ENCODE data around the gene BAIAP2.

The BAIAP2 gene

GRCh38 chr17:81115749-81116464, 81.0 kb downstream of the BAIAP2 start:
- DNase-seq: no peak

GRCh38 chr17:81116704-81117103, 81.8 kb downstream of the BAIAP2 start:
- DNase-seq: no peak

GRCh38 chr17:81117672-81118198, 82.8 kb downstream of the BAIAP2 start:
- DNase-seq: no peak

GRCh38 chr17:81118308-81119221, 83.6 kb downstream of the BAIAP2 start:
- no peak for DNase-seq

- DNase-seq: peak; percentile 80
Measured at GRCh38 chr17:81119223-81120148, 84.5 kb downstream of the BAIAP2 start.

GRCh38 chr17:81120149-81120484, 85.2 kb downstream of the BAIAP2 start:
- DNase-seq: peak; percentile 33

GRCh38 chr17:81120695-81121621, 86.0 kb downstream of the BAIAP2 start:
- DNase-seq: no peak

DNA sequence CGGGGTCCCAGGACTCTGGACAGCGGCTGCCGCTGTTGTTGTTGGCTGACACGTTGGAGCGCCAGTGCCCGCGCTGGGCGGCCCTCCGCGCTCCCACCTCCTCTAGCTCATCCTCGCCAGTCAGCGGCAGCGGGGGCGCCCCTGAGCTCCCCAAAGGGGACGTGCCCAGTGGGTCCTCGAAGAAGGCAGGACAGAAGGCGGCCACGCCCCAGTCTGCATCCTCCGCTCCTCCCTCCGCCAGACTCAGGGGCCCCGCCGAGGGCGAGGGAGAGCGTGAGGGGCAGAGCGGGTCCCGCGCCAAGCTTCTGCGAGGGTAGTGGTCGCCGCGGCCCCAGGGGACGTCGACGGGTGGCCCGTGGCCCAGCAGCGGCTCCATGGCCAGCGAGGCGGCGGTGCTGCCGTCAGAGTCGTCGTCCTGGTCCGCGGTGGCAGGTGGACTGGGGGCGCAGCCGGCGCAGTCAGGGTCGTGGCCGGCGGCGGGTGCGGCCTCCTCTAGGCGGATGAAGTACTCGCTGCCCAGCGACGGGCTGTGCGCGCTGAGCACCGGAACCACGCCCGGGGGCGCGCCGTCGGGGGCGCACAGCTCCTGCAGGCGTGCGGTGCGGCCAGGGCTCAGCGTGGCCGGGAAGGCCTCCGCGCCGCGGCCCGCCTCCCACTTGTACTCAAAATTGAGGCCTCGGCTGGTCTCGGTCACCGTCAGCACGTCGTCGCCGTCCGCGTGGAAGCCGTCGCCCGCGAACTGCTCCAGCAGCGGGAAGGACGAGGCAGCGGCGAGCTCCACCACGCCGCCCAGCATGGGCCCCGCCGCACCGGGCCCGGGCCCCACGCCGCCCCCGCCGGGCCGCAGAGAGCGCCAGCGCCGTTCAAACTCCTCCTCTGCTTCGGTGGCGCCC, 87.1 kb downstream of the BAIAP2 start:
- DNase-seq: no peak

DNA sequence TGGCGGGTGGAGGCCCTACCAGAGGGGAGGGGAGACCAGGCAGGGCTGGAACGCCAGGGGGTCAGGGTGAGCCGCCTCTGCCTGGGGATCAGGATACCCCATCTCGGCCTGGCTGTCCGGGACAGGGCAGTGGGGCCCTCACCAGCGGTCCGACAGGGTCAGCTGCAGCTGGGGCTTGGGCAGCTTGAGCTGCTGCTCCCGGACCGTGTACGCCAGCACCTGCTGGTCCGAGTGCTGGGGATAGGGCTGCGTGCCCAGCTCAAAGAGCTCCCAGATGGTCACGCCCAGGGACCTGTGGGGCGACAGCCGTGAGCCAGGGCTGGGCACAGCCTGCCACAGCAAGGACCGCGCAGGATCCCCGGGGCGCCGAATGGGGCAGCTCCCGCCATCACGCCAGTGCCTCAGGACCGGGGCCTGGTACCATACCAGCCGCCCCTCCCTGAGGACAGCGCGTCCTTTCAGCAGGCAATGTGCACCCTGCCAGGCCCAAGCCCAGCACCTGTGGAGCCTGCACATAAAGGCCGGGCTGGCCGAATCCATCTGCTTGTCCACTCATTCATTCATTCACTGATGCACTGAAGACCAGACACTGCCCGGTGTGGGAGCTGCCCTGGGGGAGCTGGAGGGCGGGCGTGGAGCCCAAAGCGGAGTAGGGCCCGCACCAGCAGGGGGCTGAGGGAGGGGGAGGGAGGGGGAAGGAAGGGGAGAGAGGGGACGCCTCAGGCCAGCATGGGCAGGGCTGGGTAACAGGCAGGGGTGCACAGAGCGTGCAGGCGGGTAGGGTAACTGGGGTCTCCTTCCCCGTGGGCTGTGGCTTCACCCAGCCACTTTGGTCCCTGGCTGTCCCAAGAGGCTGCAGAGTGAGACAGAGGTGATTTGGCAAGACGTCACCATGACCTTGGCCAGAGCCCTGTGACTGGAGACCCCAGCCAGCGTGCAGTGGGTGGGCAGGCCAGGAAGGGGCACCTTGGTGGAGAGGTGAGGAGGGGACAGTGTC, 88.4 kb downstream of the BAIAP2 start:
- no peak for DNase-seq

DNA sequence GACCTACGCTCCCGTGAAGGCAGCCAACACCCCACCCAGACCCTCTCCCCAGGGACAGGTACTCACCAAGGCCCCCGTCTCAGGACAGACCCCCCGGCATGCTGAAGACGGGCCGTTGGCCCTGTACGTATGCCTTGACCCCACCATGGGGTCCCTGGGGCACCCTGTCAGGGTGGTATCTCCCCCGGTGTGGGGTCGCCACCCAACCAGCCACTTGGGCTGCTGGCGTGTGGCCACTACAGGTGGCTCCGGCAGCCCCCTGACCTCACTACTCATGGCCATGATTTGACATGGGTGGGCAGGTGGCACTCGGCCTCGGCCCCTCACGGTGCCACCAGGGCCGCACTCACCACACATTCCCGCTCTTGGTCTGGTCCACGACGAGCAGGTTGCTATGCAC, 89.4 kb downstream of the BAIAP2 start:
- DNase-seq: no peak

DNA sequence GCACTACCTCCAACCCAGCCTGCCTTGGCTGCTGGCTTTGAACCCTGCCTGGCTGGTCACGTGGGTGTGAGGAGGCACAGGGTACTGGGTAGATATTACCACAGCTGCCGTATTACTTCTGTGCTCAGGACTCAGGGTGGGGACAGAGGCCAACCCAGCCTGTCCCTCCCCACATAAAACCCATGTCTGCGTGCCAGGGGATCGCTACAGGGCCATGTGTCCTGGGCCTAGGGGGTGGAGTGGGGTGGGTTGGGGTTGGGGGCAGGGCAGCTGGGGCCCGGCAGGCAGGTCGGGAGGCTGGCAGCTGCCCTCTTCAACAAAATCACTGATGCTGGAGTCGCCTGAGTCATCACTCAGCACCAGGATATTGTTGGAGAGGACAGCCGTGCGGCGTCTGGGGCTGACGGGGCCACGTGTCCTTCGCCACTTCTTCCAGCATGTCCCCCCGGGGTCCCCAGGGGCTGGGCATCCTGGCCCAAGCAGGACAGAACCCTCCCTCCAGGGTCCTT, 90.7 kb downstream of the BAIAP2 start:
- DNase-seq: peak; percentile 65

DNA sequence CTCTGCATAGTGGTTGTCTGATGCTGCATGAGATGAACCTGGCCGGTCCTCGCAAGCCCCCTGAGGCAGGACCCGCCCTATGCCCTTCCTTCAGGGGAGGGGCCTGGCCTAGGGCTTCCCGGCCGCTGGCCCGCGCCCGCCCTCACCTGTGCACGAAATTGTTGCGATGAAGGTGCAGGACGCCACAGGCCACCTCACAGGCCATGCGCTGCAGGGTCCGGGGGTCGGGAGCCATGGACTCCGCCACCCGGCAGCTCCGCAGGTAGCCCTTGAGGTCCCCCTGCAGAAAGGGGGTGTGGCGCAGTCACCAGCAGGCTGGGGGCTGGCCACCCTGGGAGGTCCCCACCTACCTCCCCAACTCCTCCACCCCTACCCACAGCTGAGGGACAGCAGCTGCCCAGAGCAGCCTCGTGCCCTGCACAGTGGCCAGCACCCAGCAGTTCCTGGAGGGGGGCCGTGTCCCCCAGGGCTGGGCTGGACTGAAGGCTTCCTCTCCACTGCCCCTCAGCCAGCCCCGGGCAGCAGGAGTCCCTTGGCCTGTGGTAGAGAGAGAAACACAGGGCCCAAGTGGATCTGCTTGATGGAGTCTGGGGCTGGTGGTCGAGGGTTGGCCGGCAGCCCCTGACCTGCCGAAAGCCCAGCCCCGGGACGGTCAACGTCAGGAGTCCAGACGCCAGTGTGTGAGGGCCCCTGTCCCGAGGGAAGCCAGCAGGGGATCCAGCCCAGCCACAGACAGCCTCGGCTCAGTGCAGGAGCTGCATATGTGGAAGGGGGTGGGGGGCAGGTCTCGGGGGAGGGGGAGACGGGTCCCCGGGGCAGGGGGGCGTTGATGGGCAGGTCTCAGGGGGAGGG, 91.6 kb downstream of the BAIAP2 start:
- DNase-seq: no peak

DNA sequence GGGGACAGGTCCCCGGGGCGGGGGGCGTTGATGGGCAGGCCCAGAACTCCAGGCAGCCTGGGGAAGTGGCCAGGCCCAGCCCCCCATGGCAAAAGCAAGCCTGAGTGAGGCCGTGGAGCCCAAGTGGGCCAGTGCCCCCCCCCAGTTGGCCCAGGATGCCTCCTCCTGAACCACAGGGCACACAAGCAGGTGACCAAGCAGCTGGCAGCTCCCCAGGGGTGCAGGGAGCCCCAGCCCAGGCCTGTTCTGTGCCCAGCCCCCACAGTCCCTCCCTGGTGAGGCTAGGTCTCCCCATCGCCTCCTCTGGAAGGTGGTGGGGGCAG, 92.1 kb downstream of the BAIAP2 start:
- DNase-seq: no peak

DNA sequence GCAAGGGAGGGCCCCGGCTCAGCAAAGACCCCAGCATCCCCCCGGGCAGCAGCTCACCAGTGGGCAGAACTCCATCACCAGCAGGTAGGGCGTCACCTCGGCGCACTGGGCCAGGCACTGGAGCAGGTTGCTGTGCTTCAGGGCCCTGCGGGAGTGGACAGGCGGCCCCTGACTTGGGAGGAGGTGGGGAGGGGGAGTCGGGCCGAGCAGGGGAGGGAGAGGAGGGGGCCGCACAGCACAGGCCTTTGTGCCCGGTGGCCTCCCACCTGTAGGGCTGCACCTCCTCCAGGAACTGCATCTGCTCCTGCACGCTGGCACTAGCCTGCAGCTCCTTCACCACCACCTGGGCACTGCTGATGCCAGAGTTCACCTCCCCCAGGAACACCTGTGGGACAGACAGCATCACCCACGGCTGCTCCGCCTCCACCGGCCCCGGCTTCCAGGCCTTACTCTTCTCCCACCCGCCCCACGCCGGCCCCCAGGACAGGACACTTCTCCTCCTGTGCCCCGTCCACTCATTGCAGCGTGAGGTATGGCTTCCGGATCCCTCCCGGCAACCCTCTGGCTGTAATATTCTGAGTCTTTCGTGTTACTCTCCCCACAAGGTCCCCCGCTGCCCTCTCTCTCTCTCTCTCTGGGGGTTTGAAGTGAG, 92.7 kb downstream of the BAIAP2 start:
- no peak for DNase-seq

DNA sequence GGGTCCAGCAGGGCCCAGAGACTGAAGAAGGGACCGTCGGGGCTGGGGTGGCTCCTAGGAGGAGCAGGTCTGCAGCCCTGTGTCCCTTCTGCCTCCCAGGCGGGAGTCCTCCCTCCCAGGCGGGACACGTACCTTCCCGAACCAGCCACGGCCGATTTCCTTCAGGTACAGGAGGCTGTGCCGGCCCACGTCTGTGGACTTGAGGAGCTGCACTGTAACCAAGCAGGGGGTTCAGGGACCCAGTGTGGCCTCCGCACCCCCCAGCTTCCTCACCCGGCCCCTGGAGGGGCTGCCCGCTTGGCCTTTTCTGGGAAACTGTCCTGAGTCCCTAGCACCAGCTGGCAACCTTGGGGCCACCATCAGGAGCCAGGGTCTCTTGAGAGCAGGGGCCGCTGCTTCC, 93.4 kb downstream of the BAIAP2 start:
- DNase-seq: no peak

GRCh38 chr17:81128774-81129173, 93.8 kb downstream of the BAIAP2 start:
- DNase-seq: no peak

GRCh38 chr17:81129289-81129688, 94.3 kb downstream of the BAIAP2 start:
- no peak for DNase-seq
